ENCODE data around the gene DHX16. TPM values are rescaled to one million over a fixed set of nuclear protein-coding genes. Genes with fewer than 3 reads are reported as not detected.
A peak's percentile ranks its signal among the peaks of the same experiment; 100 is the strongest.

The DHX16 gene
- total and polyA plus RNA-seq, 9 of the 15 experiments (the other 6 are each of a cell fraction or from before 2014, with no cell fraction given): 14.6 to 66.1 (median 47.5) TPM

- TF ChIP-seq CTCFL (IDR thresholded peaks at IDR 0.05; ENCODE audit: borderline replicate concordance, insufficient read depth, low read depth, low read length, poor library complexity, severe bottlenecking): no peak
- peak; percentile 41; the same call in 1 of the 2 replicates for TF ChIP-seq STAT5A (IDR thresholded peaks at IDR 0.05; ENCODE audit: borderline replicate concordance, low read length)
- peak; percentile 37 for TF ChIP-seq NUFIP1 (IDR thresholded peaks at IDR 0.05; ENCODE audit: partially characterized antibody)
- no peak for TF ChIP-seq ATF1 (CRISPR knock-in tag; IDR thresholded peaks at IDR 0.05)
- TF ChIP-seq ATF1 (tag; IDR thresholded peaks at IDR 0.05): peak; percentile 55
- TF ChIP-seq HEY1 (CRISPR knock-in tag; IDR thresholded peaks at IDR 0.05; ENCODE audit: borderline replicate concordance): no peak
- TF ChIP-seq, protein P1, sequence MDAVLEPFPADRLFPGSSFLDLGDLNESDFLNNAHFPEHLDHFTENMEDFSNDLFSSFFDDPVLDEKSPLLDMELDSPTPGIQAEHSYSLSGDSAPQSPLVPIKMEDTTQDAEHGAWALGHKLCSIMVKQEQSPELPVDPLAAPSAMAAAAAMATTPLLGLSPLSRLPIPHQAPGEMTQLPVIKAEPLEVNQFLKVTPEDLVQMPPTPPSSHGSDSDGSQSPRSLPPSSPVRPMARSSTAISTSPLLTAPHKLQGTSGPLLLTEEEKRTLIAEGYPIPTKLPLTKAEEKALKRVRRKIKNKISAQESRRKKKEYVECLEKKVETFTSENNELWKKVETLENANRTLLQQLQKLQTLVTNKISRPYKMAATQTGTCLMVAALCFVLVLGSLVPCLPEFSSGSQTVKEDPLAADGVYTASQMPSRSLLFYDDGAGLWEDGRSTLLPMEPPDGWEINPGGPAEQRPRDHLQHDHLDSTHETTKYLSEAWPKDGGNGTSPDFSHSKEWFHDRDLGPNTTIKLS (IDR thresholded peaks at IDR 0.05; ENCODE audit: borderline replicate concordance, low read depth): peak; percentile 63; the same call in 1 of the 2 replicates
- TF ChIP-seq PKNOX1 (IDR thresholded peaks at IDR 0.05): peak; percentile 85
- TF ChIP-seq, protein P2, sequence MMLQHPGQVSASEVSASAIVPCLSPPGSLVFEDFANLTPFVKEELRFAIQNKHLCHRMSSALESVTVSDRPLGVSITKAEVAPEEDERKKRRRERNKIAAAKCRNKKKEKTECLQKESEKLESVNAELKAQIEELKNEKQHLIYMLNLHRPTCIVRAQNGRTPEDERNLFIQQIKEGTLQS (IDR thresholded peaks at IDR 0.05): peak; percentile 67
- TF ChIP-seq, protein P2 (CRISPR knock-in tag; conservative IDR thresholded peaks at IDR 0.05): 0 out of 2 replicates have a peak, but pooled peaks have one; percentile 41
- TF ChIP-seq ARID2 (IDR thresholded peaks at IDR 0.05): 0 out of 2 replicates have a peak, but pooled peaks have one; percentile 15
- no peak for TF ChIP-seq FOXA3 (CRISPR knock-in tag; conservative IDR thresholded peaks at IDR 0.05 in 1 of 2, IDR thresholded peaks at IDR 0.05 in 1 of 2)
- no peak for TF ChIP-seq HMG20B (CRISPR knock-in tag; IDR thresholded peaks at IDR 0.05)
- peak; percentile 61 for TF ChIP-seq MTA2 (IDR thresholded peaks at IDR 0.05; ENCODE audit: low read depth)
- TF ChIP-seq PHF8 (IDR thresholded peaks at IDR 0.05; ENCODE audit: borderline replicate concordance, low read length): peak; percentile 38; the same call in 1 of the 2 replicates
- TF ChIP-seq, protein P3, sequence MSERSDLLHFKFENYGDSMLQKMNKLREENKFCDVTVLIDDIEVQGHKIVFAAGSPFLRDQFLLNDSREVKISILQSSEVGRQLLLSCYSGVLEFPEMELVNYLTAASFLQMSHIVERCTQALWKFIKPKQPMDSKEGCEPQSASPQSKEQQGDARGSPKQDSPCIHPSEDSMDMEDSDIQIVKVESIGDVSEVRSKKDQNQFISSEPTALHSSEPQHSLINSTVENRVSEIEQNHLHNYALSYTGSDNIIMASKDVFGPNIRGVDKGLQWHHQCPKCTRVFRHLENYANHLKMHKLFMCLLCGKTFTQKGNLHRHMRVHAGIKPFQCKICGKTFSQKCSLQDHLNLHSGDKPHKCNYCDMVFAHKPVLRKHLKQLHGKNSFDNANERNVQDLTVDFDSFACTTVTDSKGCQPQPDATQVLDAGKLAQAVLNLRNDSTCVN (CRISPR knock-in tag; IDR thresholded peaks at IDR 0.05): peak; percentile 89
- no peak for TF ChIP-seq TRIM28 (IDR thresholded peaks at IDR 0.05)
Measured at GRCh38 chr6:30686908-30687658, 14.3 kb upstream of the DHX16 start (continued).

Measured in K562 (cell line).